GM04504 (cell line): ENCODE measurements around the gene SAP30L.

Experiments used
- DNase-seq: peaks from one replicate; pipeline ENCODE4 v3.0.0-alpha.2; 2012; ENCODE audit warnings: low read depth

SAP30L gene

GRCh38 chr5:154509784-154510555 is 64.2 kb downstream of the SAP30L start:
- no peak for DNase-seq
